CD4-positive, alpha-beta T cell treated with Interleukin-10 for 1 hour (primary cell): Measurements from ENCODE around the gene IER3IP1.
A peak's percentile ranks its signal among the peaks of the same experiment; 100 is the strongest.
"Not testable (repeated sequence)": the region's sequence is repeated elsewhere in the genome, so short reads cannot be mapped to it uniquely, and the experiment has no call there.

ENCODE experiments used
- DNase-seq: peaks from one replicate; pipeline ENCODE4 v3.0.0-alpha.2; 2020

The IER3IP1 gene

GRCh38 chr18:47175898-47176575 is at the start of gene IER3IP1:
IER3IP1 (minus strand) TSS chr18:47176364; CDS start chr18:47176277, 87 bp downstream.
- peak; percentile 91 for DNase-seq

- peak; percentile 13 for DNase-seq
These were observed 39.5 kb upstream of the IER3IP1 start for GRCh38 chr18:47215554-47216138.

- no peak for DNase-seq
These were observed 33.0 kb upstream of the IER3IP1 start for GRCh38 chr18:47209171-47209570.

GRCh38 chr18:47206945-47207637 is 30.9 kb upstream of the IER3IP1 start:
- no peak for DNase-seq

- peak; percentile 51 for DNase-seq
These were observed 28.9 kb upstream of the IER3IP1 start for GRCh38 chr18:47204908-47205522.

- DNase-seq, result no peak
These were observed 27.7 kb upstream of the IER3IP1 start for GRCh38 chr18:47203626-47204464.

- DNase-seq, result not testable (repeated sequence)
These were observed 19.8 kb upstream of the IER3IP1 start for GRCh38 chr18:47195961-47196360.

- DNase-seq, result no peak
These were observed 15.8 kb upstream of the IER3IP1 start for GRCh38 chr18:47191961-47192360.

- DNase-seq, result no peak
These were observed 11.6 kb upstream of the IER3IP1 start for GRCh38 chr18:47187721-47188120.

GRCh38 chr18:47184419-47185050 is 8.4 kb upstream of the IER3IP1 start:
- no peak for DNase-seq

- DNase-seq, result not testable (repeated sequence)
These were observed 6.0 kb upstream of the IER3IP1 start for GRCh38 chr18:47182156-47182555.

GRCh38 chr18:47180765-47181164 is 4.6 kb upstream of the IER3IP1 start:
- no peak for DNase-seq

GRCh38 chr18:47179520-47179919 is 3.4 kb upstream of the IER3IP1 start:
- no peak for DNase-seq

- no peak for DNase-seq
These were observed 774 bp downstream of the IER3IP1 start for GRCh38 chr18:47175283-47175897.

GRCh38 chr18:47174545-47175116 is 1.5 kb downstream of the IER3IP1 start:
- no peak for DNase-seq

GRCh38 chr18:47172476-47172875 is 3.7 kb downstream of the IER3IP1 start:
- no peak for DNase-seq

- DNase-seq, result no peak
These were observed 7.3 kb downstream of the IER3IP1 start for GRCh38 chr18:47168913-47169312.

- no peak for DNase-seq
These were observed 7.7 kb downstream of the IER3IP1 start for GRCh38 chr18:47168509-47168908.

GRCh38 chr18:47166294-47166693 is 9.9 kb downstream of the IER3IP1 start:
- DNase-seq, result no peak

GRCh38 chr18:47163241-47163640 is 12.9 kb downstream of the IER3IP1 start:
- no peak for DNase-seq

GRCh38 chr18:47160256-47160655 is 15.9 kb downstream of the IER3IP1 start:
- DNase-seq, result no peak
